ENCODE data around the gene ELFN1.

- TF ChIP-seq POLR2A (IDR thresholded peaks at IDR 0.05) (no peak), CTCF (IDR thresholded peaks at IDR 0.05) (no peak)
These were observed 47.6 kb upstream of the ELFN1 start for GRCh38 chr7:1622441-1622840.

Data from esophagus squamous epithelium (tissue), 4 donors.